IPS-20b (cell line): ENCODE data around the gene PNPLA7.
"Not testable (repeated sequence)": the region's sequence is repeated elsewhere in the genome, so short reads cannot be mapped to it uniquely, and the experiment has no call there.

ENCODE experiments used
- H3K27ac ChIP-seq: one replicate; pipeline ENCODE4 v1.5.1; 2013; ENCODE audit warnings: low read length
- H3K27me3 ChIP-seq: 2 replicates; pipeline ENCODE4 v1.6.1; 2013; ENCODE audit warnings: mild to moderate bottlenecking, low read length, inconsistent platforms; ENCODE audit not compliant: insufficient read depth
- H3K36me3 ChIP-seq: 2 replicates; pipeline ENCODE4 v1.6.1; 2013; ENCODE audit warnings: low read depth, mild to moderate bottlenecking, inconsistent platforms, low read length, moderate library complexity; ENCODE audit not compliant: insufficient read depth
- H3K4me1 ChIP-seq: 2 replicates; pipeline ENCODE4 v1.6.1; 2013; ENCODE audit warnings: mild to moderate bottlenecking, control low read depth, inconsistent platforms, low read length, moderate library complexity; ENCODE audit not compliant: insufficient read depth
- H3K4me3 ChIP-seq: 2 replicates; pipeline ENCODE4 v1.5.1; 2013; ENCODE audit warnings: mild to moderate bottlenecking, low read length, inconsistent platforms
- H3K9ac ChIP-seq: 2 replicates; pipeline ENCODE4 v1.6.1; 2013; ENCODE audit warnings: low read depth, mild to moderate bottlenecking, inconsistent platforms, low read length, moderate library complexity
- H3K9me3 ChIP-seq: 2 replicates; pipeline ENCODE4 v1.6.1; 2013; ENCODE audit warnings: mild to moderate bottlenecking, low read depth, low read length, inconsistent platforms; ENCODE audit not compliant: insufficient read depth

PNPLA7 gene

DNA sequence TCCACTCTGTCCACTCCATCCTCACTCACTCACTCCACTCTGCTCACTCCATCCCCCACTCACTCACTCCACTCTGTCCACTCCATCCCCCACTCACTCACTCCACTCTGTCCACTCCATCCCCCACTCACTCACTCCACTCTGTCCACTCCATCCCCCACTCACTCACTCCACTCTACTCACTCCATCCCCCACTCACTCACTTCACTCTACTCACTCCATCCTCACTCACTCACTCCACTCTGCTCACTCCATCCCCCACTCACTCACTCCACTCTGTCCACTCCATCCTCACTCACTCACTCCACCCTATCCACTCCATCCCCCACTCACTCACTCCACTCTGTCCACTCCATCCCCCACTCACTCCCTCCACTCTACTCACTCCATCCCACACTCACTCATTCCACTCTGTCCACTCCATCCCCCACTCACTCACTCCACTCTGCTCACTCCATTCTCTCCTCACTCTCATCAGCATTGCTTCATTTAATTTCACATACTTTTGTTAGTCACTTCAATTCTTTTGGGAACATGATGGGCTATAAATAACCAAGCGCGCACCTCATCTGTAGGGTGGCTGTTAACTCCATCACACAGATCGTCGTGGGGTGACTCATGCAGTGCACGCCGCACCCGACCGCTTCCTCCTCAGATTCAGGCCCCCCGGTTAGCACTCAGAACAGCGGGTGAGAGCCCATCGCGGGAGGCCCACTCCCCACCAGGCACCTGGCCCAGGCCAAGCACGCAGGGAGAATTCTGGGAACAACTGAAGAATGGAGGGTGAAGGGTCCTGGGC, 31.3 kb downstream of the PNPLA7 start:
- H3K9me3 ChIP-seq, H3K9ac ChIP-seq, H3K4me1 ChIP-seq, H3K27me3 ChIP-seq, H3K27ac ChIP-seq, H3K4me3 ChIP-seq, H3K36me3 ChIP-seq: not testable (repeated sequence)

- no peaks in the 10 kb centered on the region for H3K36me3 ChIP-seq
- no peak overlapping the region for H3K4me3 ChIP-seq
- no peaks in the 10 kb centered on the region for H3K27me3 ChIP-seq
- H3K27ac ChIP-seq: no peak overlapping the region
- no peaks in the 10 kb centered on the region for H3K4me1 ChIP-seq
- H3K9me3 ChIP-seq: no peaks in the 10 kb centered on the region
- no peak overlapping the region for H3K9ac ChIP-seq
These were observed 33.9 kb downstream of the PNPLA7 start for GRCh38 chr9:137516144-137516917.

DNA sequence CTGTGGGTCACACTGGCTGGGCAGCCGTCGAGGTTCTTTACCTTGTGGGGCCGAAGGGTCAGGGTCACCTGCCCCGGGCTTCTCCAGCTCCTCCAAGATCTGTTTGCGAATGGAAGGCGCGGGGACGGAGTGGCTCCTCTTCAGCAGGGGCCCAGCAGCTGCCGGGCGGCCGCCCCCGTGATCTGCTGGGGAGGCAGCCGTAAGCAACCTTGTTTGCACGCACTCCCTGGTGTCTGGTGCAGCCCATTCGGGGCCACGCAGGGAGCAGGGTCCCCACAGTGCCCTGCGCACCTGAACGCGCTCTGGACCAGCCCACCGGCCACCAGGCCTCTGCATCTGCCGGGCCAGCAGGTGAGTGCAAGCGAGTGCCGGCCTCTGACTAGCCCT, 34.9 kb downstream of the PNPLA7 start:
- no peaks in the 10 kb centered on the region for H3K36me3 ChIP-seq
- no peaks in the 10 kb centered on the region for H3K4me1 ChIP-seq
- H3K27me3 ChIP-seq: no peaks in the 10 kb centered on the region
- no peak overlapping the region for H3K27ac ChIP-seq
- H3K9ac ChIP-seq: no peak overlapping the region
- no peaks in the 10 kb centered on the region; the same call in 1 of the 2 replicates for H3K9me3 ChIP-seq
- no peak overlapping the region for H3K4me3 ChIP-seq

DNA sequence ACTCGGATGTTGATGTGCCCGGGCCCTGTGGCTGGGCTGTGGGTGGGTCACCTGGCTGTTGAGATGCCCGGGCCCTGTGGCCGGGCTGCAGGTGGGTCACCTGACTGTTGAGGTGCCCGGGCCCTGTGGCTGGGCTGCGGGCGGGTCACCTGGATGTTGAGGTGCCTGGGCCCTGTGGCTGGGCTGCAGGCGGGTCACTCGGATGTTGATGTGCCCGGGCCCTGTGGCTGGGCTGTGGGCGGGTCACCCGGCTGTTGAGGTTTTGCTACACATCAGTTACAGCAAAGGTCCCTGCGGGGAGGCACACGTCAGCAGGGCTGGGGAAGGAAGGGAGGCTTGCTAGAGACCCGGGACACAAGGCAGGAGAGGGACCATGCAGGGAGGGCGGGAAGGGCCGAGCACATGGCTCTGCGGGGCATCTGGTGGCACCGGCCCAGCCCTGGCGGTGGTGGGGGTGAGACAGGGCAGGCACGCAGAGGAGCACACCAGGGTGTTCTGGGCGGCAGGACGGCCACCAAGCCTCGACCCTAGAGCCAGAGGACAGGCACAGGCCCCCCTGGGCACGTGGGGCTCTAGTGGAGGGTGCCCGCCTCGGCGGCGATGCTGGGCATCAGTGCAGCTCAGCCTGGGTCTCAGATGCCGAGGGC, 35.4 kb downstream of the PNPLA7 start:
- Histone ChIP-seq H3K4me1 (no peaks in the 10 kb centered on the region), H3K9me3 (no peaks in the 10 kb centered on the region; the same call in 1 of the 2 replicates), H3K27ac (no peak overlapping the region), H3K4me3 (no peak overlapping the region), H3K27me3 (no peaks in the 10 kb centered on the region), H3K36me3 (no peaks in the 10 kb centered on the region), H3K9ac (no peak overlapping the region)

DNA sequence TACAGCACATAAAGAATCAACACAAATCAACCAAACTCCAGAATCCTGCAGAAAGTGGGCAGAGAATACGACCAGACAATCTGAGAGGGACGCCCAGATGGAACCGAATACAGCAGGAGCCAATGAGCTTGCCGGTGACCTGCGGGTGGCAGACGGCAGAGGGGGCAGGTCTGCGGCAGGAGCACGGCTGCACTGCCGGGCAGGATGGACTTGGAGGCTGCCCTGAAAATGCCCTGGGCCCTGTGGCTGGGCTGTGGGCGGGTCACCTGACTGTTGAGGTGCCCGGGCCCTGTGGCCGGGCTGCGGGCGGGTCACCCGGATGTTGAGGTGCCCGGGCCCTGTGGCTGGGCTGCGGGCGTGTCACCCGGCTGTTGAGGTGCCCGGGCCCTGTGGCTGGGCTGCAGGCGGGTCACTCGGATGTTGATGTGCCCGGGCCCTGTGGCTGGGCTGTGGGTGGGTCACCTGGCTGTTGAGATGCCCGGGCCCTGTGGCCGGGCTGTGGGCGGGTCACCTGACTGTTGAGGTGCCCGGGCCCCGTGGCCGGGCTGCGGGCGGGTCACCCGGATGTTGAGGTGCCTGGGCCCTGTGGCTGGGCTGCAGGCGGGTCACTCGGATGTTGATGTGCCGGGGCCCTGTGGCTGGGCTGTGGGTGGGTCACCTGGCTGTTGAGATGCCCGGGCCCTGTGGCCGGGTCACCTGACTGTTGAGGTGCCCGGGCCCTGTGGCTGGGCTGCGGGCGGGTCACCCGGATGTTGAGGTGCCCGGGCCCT, 36.2 kb downstream of the PNPLA7 start:
- H3K9ac ChIP-seq, H3K4me1 ChIP-seq, H3K36me3 ChIP-seq, H3K27ac ChIP-seq, H3K4me3 ChIP-seq, H3K9me3 ChIP-seq, H3K27me3 ChIP-seq: not testable (repeated sequence)

DNA sequence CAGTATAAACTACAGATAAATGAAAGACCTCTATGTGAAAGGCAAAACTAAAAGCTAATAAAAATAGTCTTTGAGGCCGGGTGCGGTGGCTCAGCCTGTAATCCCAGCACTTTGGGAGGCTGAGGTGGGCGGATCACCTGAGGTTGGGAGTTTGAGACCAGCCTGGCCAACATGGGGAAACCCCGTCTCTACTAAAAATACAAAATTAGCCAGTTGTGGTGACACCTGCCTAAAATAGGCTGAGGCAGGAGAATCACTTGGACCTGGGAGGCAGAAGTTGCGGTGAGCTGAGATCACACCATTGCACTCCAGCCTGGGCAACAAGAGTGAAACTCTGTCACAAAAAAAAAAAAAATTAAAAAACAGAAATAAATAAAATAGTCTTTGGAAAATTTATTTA, 37.1 kb downstream of the PNPLA7 start:
- H3K4me3 ChIP-seq, H3K9ac ChIP-seq, H3K27ac ChIP-seq, H3K27me3 ChIP-seq, H3K4me1 ChIP-seq, H3K36me3 ChIP-seq, H3K9me3 ChIP-seq: not testable (repeated sequence)

DNA sequence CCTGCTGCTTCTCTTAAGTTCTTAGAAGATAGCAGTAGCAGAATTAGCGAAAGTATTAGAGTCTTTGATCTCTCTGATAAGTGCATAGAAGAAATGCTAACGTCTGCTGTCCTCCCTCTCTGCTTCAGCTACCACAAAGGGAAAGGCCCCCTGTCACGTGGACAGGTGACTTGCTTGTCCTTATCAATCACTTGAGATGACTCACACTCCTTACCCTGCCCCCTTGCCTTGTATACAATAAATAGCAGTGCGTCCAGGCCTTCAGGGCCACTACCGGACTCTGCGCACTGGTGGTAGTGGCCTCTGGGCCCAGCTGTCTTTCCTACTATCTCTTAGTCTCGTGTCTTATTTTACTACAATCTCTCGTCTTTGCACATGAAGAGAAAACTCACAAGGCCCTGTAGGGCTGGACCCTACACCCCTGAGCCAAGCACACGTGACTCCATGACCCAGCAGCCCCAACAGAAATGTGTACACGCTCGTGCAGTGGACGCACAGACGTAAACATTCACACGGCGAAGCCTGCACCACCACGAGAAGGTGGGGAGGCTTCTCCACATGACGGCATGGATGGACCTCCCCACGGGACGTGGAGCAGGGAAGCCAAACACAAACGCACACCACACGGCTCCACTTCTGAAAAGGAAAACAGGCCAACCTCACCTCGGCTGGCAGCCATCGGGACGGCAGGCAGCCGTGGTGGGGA, 38.3 kb downstream of the PNPLA7 start:
- no peak overlapping the region for H3K27ac ChIP-seq
- no peak overlapping the region for H3K4me3 ChIP-seq
- H3K9ac ChIP-seq: no peak overlapping the region
- H3K36me3 ChIP-seq: no peaks in the 10 kb centered on the region
- peaks cover 6% of the 10 kb centered on the region for H3K9me3 ChIP-seq
- H3K4me1 ChIP-seq: no peaks in the 10 kb centered on the region
- no peaks in the 10 kb centered on the region for H3K27me3 ChIP-seq

DNA sequence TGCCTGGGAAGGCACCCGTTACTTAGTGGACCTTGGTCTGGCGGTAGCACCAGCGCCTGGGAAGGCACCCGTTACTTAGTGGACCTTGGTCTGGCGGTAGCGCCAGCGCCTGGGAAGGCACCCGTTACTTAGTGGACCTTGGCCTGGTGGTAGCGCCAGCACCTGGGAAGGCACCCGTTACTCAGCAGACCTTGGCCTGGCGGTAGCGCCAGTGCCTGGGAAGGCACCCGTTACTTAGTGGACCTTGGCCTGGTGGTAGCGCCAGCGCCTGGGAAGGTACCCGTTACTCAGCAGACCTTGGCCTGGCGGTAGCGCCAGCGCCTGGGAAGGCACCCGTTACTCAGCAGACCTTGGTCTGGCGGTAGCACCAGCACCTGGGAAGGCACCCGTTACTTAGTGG, 39.1 kb downstream of the PNPLA7 start:
- not testable (repeated sequence) for H3K27me3 ChIP-seq, H3K4me1 ChIP-seq

GRCh38 chr9:137509198-137509597, 41.0 kb downstream of the PNPLA7 start:
- Histone ChIP-seq H3K36me3 (no peaks in the 10 kb centered on the region), H3K9me3 (peaks cover 15% of the 10 kb centered on the region), H3K27ac (no peak overlapping the region), H3K4me3 (no peak overlapping the region), H3K27me3 (no peaks in the 10 kb centered on the region), H3K9ac (no peak overlapping the region), H3K4me1 (no peaks in the 10 kb centered on the region)

More for the DNA sequence above, 39.1 kb downstream of the PNPLA7 start:
- not testable (repeated sequence) for H3K9ac ChIP-seq, H3K36me3 ChIP-seq, H3K27ac ChIP-seq, H3K9me3 ChIP-seq, H3K4me3 ChIP-seq

DNA sequence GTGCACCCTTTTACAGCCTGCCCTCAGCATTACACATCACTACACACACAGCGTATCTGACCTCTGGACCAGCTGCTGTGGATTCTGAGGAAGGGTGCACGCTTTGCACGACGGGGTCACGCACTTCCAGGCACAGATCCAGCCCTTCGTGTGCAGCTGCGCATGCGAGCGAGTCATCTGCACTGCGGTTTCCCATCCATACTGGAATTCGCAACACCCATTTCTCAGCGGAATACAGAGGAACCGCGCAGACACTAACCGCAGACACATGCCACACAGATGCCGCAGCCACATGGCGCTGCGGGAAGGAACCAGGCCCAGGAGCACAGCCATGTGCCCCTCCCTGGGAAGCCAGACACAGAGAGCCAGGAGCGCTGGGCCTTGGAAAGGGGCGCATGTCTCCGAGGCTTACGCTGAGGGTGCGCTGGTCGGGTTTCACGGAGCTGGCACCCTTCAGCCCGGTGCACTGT, 43.5 kb downstream of the PNPLA7 start:
- Histone ChIP-seq H3K27me3 (no peaks in the 10 kb centered on the region), H3K9me3 (peaks cover 29% of the 10 kb centered on the region), H3K9ac (no peak overlapping the region), H3K4me3 (no peak overlapping the region), H3K27ac (no peak overlapping the region), H3K36me3 (no peaks in the 10 kb centered on the region), H3K4me1 (no peaks in the 10 kb centered on the region)

DNA sequence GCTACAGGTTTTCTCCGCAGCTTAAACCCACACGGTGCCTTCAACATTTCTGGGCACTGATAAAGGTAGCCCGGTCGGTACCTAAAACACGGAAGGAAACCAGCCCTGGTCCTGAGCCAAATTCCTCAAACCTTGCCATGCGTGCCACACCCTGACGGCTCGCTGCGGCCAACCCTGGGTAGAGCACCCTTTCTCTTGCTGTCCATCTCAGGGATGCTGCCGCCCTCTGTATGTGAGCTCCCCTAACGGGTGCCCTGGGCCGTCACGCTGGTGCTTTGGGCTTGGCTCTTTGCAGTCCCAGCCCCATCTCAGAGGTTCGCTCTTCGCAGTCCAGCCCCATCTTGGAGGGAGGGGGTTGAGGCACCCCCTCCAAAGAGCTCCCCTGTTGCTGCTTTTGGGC, 43.9 kb downstream of the PNPLA7 start:
- Histone ChIP-seq H3K36me3 (no peaks in the 10 kb centered on the region), H3K9me3 (peaks cover 33% of the 10 kb centered on the region), H3K27me3 (no peaks in the 10 kb centered on the region), H3K9ac (no peak overlapping the region), H3K27ac (no peak overlapping the region), H3K4me3 (no peak overlapping the region), H3K4me1 (no peaks in the 10 kb centered on the region)
